Cardiac muscle cell (in vitro differentiated cells and primary cell): ENCODE data around the gene DLG2. TPM values are rescaled to one million over a fixed set of nuclear protein-coding genes. Genes with fewer than 3 reads are reported as not detected.
"Not testable (repeated sequence)": the region's sequence is repeated elsewhere in the genome, so short reads cannot be mapped to it uniquely, and the experiment has no call there.

Experiments used
- DNase-seq, 2 donors: peaks; one replicate each; pipeline versions ENCODE4 v3.0.0 to v3.0.0-alpha.2; 2010 to 2017; ENCODE audit warnings: low read depth in 1 of 2, low spot score in 1 of 2
- H3K27ac ChIP-seq: fragments of 200-600 bp; sonication (generic); 2 replicates; pipeline ENCODE4 v1.5.1; 2016
- H3K27me3 ChIP-seq: fragments of 200-600 bp; sonication (generic); 2 replicates; pipeline ENCODE4 v1.6.0; 2016; ENCODE audit warnings: control low read depth
- H3K36me3 ChIP-seq: fragments of 200-600 bp; sonication (generic); 2 replicates; pipeline ENCODE4 v1.5.1; 2016; ENCODE audit warnings: control low read depth
- H3K4me1 ChIP-seq: fragments of 200-600 bp; sonication (generic); 2 replicates; pipeline ENCODE4 v1.8.1; 2017; ENCODE audit warnings: low read depth, mild to moderate bottlenecking, mixed run types
- H3K4me3 ChIP-seq: fragments of 200-600 bp; sonication (generic); 2 replicates; pipeline ENCODE4 v1.5.1; 2016; ENCODE audit warnings: mild to moderate bottlenecking
- H3K9me3 ChIP-seq: fragments of 200-600 bp; sonication (generic); 2 replicates; pipeline ENCODE4 v1.5.1; 2017; ENCODE audit warnings: low read depth, mild to moderate bottlenecking, control low read depth
- CTCF ChIP-seq: IDR thresholded peaks from 2 replicates; pipeline ENCODE4 v1.5.1; 2012; ENCODE audit warnings: low read depth, mild to moderate bottlenecking, low read length
- polyA plus RNA-seq: library from polyadenylated mRNA; unstranded; fragments of >200 nt; fragmentation: Nextera tagmentation; extraction: Ambion mirVana; gene quantifications from 2 replicates; pipeline ENCODE4 v1.2.1, GENCODE V29; 2016
- total RNA-seq: library from RNA; depleted of rRNA; stranded (reverse); fragments of >200 nt; gene quantifications from 2 replicates; pipeline ENCODE4 v1.2.3, GENCODE V29; 2016

Gene DLG2
- total and polyA plus RNA-seq, 2 experiments from 2014 or later: 3.5 to 15.9 TPM

DNA sequence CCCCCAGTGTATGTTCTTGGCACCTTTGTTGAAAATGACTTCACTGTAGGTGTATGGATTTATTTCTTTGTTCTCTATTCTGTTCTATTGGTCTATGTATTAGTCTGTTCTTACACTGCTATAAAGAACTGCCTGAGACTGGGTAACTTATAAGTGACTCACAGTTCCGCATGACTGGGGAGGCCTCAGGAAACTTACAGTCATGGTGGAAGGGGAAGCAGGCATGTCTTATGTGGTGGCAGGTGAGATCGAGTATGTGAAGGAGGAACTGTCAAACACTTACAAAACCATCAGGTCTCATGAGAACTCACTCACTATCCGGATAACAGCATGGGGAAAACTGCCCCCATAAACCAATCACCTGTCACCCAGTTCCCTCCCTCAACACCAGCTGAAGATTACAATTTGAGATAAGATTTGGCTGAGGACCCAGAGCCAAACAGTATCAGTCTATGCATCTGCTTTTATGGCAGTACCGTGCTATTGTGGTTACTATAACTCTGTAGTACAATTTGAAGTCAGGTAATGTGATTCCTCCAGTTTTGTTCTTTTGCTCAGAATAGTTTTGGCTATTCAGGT lies 836.2 kb downstream of the DLG2 start:
- DNase-seq: no peak
- H3K27ac ChIP-seq: no peak overlapping the region
- no peaks in the 10 kb centered on the region for H3K36me3 ChIP-seq
- H3K9me3 ChIP-seq: no peaks in the 10 kb centered on the region
- H3K4me3 ChIP-seq: no peak overlapping the region
- no peaks in the 10 kb centered on the region for H3K4me1 ChIP-seq
- TF ChIP-seq CTCF: no peak
- H3K27me3 ChIP-seq: no peaks in the 10 kb centered on the region

GRCh38 chr11:84788220-84788619 lies 838.9 kb downstream of the DLG2 start:
- no peak for TF ChIP-seq CTCF
- Histone ChIP-seq H3K27ac (no peak overlapping the region), H3K36me3 (no peaks in the 10 kb centered on the region), H3K4me3 (no peak overlapping the region), H3K4me1 (peaks cover 2% of the 10 kb centered on the region), H3K27me3 (no peaks in the 10 kb centered on the region), H3K9me3 (no peaks in the 10 kb centered on the region)
- DNase-seq: no peak

DNA sequence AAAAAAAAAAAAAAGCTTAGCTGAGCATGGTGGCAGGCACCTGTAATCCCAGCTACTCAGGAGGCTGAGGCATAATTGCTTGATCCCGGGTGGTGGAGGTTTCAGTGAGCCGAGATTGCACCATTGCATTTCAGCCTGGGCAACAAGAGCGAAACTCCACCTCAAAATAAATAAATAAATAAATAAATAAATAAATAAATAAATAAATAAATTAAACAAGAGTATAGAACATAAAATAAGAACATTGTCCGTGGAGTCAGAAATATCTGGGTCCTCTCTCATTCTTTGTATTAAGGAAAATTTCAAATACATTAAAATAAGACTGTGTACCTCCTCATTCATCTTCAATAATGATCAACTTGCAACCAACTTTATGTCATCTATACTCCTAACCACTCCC lies 843.0 kb downstream of the DLG2 start:
- not testable (repeated sequence) for H3K27me3 ChIP-seq, H3K36me3 ChIP-seq, H3K4me1 ChIP-seq, H3K27ac ChIP-seq, H3K4me3 ChIP-seq, H3K9me3 ChIP-seq, DNase-seq

- no peaks in the 10 kb centered on the region for H3K36me3 ChIP-seq
- H3K27me3 ChIP-seq: no peaks in the 10 kb centered on the region
- TF ChIP-seq CTCF: peak; percentile 33
- peak; percentile 6 to 53 for DNase-seq
- no peak overlapping the region for H3K4me3 ChIP-seq
- H3K27ac ChIP-seq: no peak overlapping the region
- H3K9me3 ChIP-seq: no peaks in the 10 kb centered on the region
- peaks cover 6% of the 10 kb centered on the region for H3K4me1 ChIP-seq
These were observed 846.4 kb downstream of the DLG2 start for GRCh38 chr11:84780689-84781293.

DNA sequence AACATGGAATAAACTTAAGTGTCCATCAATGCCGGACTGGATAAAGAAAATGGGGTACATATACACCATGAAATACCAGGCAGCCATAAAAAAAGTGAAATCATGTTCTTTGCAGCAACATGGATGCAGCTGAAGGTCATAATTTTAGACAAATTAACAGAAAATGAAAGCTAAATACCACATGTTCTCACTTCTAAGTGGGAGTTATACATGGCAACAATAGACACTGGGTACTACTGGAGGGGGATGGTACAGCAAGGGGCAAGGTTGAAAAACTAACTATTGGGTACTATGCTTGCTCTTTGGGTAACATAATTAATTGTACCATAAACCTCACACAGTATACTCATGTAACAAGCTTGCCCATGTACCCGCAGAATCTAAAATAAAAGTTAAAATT lies 851.6 kb downstream of the DLG2 start:
- Histone ChIP-seq H3K36me3 (no peaks in the 10 kb centered on the region), H3K27me3 (no peaks in the 10 kb centered on the region), H3K27ac (no peak overlapping the region), H3K4me1 (no peaks in the 10 kb centered on the region), H3K9me3 (no peaks in the 10 kb centered on the region), H3K4me3 (no peak overlapping the region)
- TF ChIP-seq CTCF: no peak
- no peak for DNase-seq

- H3K27ac ChIP-seq: no peak overlapping the region
- no peaks in the 10 kb centered on the region for H3K36me3 ChIP-seq
- TF ChIP-seq CTCF: no peak
- H3K27me3 ChIP-seq: no peaks in the 10 kb centered on the region
- H3K4me1 ChIP-seq: no peaks in the 10 kb centered on the region
- H3K9me3 ChIP-seq: no peaks in the 10 kb centered on the region
- H3K4me3 ChIP-seq: no peak overlapping the region
- DNase-seq: no peak
These were observed 863.2 kb downstream of the DLG2 start for GRCh38 chr11:84763931-84764330.
